GM12892 (cell line): ENCODE measurements around the gene RORB.

Source experiments
- DNase-seq: peaks from one replicate; pipeline ENCODE4 v3.0.0; 2011; ENCODE audit not compliant: insufficient read length
- FAIRE-seq: peaks from 2 replicates; lab custom pipeline; 2011; peaks lifted over from hg19 to GRCh38; lab: Jason Lieb, UNC
- POLR2A ChIP-seq: IDR thresholded peaks from 2 replicates; pipeline ENCODE4 v1.6.1; 2011; ENCODE audit warnings: low read depth, low read length, control low read depth
- POLR2AphosphoS5 ChIP-seq: IDR thresholded peaks from 2 replicates; pipeline ENCODE4 v1.6.1; 2011; ENCODE audit warnings: low read depth, low read length, control low read depth
- TAF1 ChIP-seq: IDR thresholded peaks from 2 replicates; pipeline ENCODE4 v1.6.1; 2011; ENCODE audit warnings: low read depth, mild to moderate bottlenecking, control low read depth, low read length, borderline replicate concordance

Gene RORB

GRCh38 chr9:74497748-74498620, 849 bp downstream of the RORB start:
- TF ChIP-seq POLR2A: no peak
- TF ChIP-seq POLR2AphosphoS5: no peak
- FAIRE-seq (no peak), DNase-seq (no peak)

- TF ChIP-seq TAF1: no peak
- no peak for TF ChIP-seq POLR2AphosphoS5
- TF ChIP-seq POLR2A: no peak
- DNase-seq (no peak), FAIRE-seq (no peak)
These were observed 1.5 kb downstream of the RORB start for GRCh38 chr9:74498621-74499095.

- TF ChIP-seq POLR2A: no peak
- no peak for TF ChIP-seq POLR2AphosphoS5
- TF ChIP-seq TAF1: no peak
- FAIRE-seq: no peak
- no peak for DNase-seq
These were observed 2.0 kb downstream of the RORB start for GRCh38 chr9:74499111-74499601.

GRCh38 chr9:74499770-74500583, 2.8 kb downstream of the RORB start:
- DNase-seq (no peak), FAIRE-seq (no peak)
- TF ChIP-seq TAF1: no peak
- no peak for TF ChIP-seq POLR2AphosphoS5
- no peak for TF ChIP-seq POLR2A

- FAIRE-seq (no peak), DNase-seq (no peak)
- no peak for TF ChIP-seq POLR2A
- no peak for TF ChIP-seq POLR2AphosphoS5
- no peak for TF ChIP-seq TAF1
These were observed 3.4 kb downstream of the RORB start for GRCh38 chr9:74500584-74500924.

GRCh38 chr9:74501570-74501969, 4.4 kb downstream of the RORB start:
- FAIRE-seq (no peak), DNase-seq (no peak)
- TF ChIP-seq POLR2AphosphoS5 (no peak), TAF1 (no peak), POLR2A (no peak)

- no peak for TF ChIP-seq TAF1
- TF ChIP-seq POLR2A: no peak
- TF ChIP-seq POLR2AphosphoS5: no peak
- DNase-seq (no peak), FAIRE-seq (no peak)
These were observed 6.1 kb downstream of the RORB start for GRCh38 chr9:74503219-74503618.

- FAIRE-seq: no peak
- TF ChIP-seq POLR2A: no peak
- no peak for TF ChIP-seq POLR2AphosphoS5
- no peak for TF ChIP-seq TAF1
- no peak for DNase-seq
These were observed 6.5 kb downstream of the RORB start for GRCh38 chr9:74503666-74504065.

- TF ChIP-seq POLR2A (no peak), POLR2AphosphoS5 (no peak), TAF1 (no peak)
- FAIRE-seq (no peak), DNase-seq (no peak)
These were observed 14.2 kb downstream of the RORB start for GRCh38 chr9:74511333-74511732.

GRCh38 chr9:74512416-74512815, 15.3 kb downstream of the RORB start:
- DNase-seq (no peak), FAIRE-seq (no peak)
- TF ChIP-seq POLR2A (no peak), POLR2AphosphoS5 (no peak), TAF1 (no peak)

- TF ChIP-seq POLR2A (no peak), POLR2AphosphoS5 (no peak), TAF1 (no peak)
- DNase-seq: no peak
- FAIRE-seq: no peak
These were observed 16.1 kb downstream of the RORB start for GRCh38 chr9:74513221-74513620.

- no peak for TF ChIP-seq POLR2A
- TF ChIP-seq POLR2AphosphoS5: no peak
- TF ChIP-seq TAF1: no peak
- FAIRE-seq (no peak), DNase-seq (no peak)
These were observed 20.1 kb downstream of the RORB start for GRCh38 chr9:74517188-74517587.
